Thyroid gland (tissue), 4 donors: ENCODE results near the gene TRIM52.

Source experiments
- POLR2A ChIP-seq, 2 donors: fragments of 450-650 bp; IDR thresholded peaks; one replicate each; pipeline ENCODE4 v1.6.1; 2017; ENCODE audit warnings: antibody characterized with exemption in 2 of 2, mild to moderate bottlenecking in 2 of 2, moderate library complexity in 1 of 2
- TF ChIP-seq, protein P1 (sequence below), 6 experiments: fragments of 200-600 bp in 3 of 6; fragments of 450-650 bp in 3 of 6; sonication (generic) in 3 of 6; IDR thresholded peaks; one replicate each; pipeline ENCODE4 v1.5.1; 2016 to 2019; ENCODE audit warnings: antibody characterized with exemption in 6 of 6, mild to moderate bottlenecking in 2 of 6, inconsistent platforms in 1 of 6, moderate library complexity in 1 of 6

- TF ChIP-seq, protein P1, sequence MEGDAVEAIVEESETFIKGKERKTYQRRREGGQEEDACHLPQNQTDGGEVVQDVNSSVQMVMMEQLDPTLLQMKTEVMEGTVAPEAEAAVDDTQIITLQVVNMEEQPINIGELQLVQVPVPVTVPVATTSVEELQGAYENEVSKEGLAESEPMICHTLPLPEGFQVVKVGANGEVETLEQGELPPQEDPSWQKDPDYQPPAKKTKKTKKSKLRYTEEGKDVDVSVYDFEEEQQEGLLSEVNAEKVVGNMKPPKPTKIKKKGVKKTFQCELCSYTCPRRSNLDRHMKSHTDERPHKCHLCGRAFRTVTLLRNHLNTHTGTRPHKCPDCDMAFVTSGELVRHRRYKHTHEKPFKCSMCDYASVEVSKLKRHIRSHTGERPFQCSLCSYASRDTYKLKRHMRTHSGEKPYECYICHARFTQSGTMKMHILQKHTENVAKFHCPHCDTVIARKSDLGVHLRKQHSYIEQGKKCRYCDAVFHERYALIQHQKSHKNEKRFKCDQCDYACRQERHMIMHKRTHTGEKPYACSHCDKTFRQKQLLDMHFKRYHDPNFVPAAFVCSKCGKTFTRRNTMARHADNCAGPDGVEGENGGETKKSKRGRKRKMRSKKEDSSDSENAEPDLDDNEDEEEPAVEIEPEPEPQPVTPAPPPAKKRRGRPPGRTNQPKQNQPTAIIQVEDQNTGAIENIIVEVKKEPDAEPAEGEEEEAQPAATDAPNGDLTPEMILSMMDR (IDR thresholded peaks at IDR 0.05): no peak
- no peak for TF ChIP-seq POLR2A (IDR thresholded peaks at IDR 0.05)
Measured at GRCh38 chr5:181218795-181219124, 42.2 kb downstream of the TRIM52 start.
